DND-41 (cell line): ENCODE measurements around the gene CLCA4.

ENCODE experiments used
- CTCF ChIP-seq: IDR thresholded peaks from 2 replicates; pipeline ENCODE4 v1.5.1; 2012; ENCODE audit warnings: borderline replicate concordance, low read length, moderate library complexity, mild to moderate bottlenecking; ENCODE audit not compliant: poor library complexity, severe bottlenecking; ENCODE audit errors: extremely low read depth
- EZH2 ChIP-seq: IDR thresholded peaks from 3 replicates; pipeline ENCODE4 v1.6.1; 2012; ENCODE audit warnings: borderline replicate concordance, low read depth, mild to moderate bottlenecking, moderate library complexity, low read length, inconsistent platforms; ENCODE audit not compliant: severe bottlenecking

- TF ChIP-seq CTCF (no peak), EZH2 (no peak)
Measured at GRCh38 chr1:86503406-86504136, 43.3 kb upstream of the CLCA4 start.
